ENCODE data around the gene C16orf89.
A peak's percentile ranks its signal among the peaks of the same experiment; 100 is the strongest.
"Not testable (repeated sequence)": the region's sequence is repeated elsewhere in the genome, so short reads cannot be mapped to it uniquely, and the experiment has no call there.

The C16orf89 gene

GRCh38 chr16:5060073-5060641, 5.6 kb downstream of the C16orf89 start:
- no peak for DNase-seq (ENCODE audit: low read depth in 2 of 2)

GRCh38 chr16:5059386-5060072, 6.2 kb downstream of the C16orf89 start:
- DNase-seq (ENCODE audit: low read depth in 2 of 2) = no peak

GRCh38 chr16:5058476-5058875, 7.3 kb downstream of the C16orf89 start:
- DNase-seq (ENCODE audit: low read depth in 2 of 2) = no peak

DNA sequence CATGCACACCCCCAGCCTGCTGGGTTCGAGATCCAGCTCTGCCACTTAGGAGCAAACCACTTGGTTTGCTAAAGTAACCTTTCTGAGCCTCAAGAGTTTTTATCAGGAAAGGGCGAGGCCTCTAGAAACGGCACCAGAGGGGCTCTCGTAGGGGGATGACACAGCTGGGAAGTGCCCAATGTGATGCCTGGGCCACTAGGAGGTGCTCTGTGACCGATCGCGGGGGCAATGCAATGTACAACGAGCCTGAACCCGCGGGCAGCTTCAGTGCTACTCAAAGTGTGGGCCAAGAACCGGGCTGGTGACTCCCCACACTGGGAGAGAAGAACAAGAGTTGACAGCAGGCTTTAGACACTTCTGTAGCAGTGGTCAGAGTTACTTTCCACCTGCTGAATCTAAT, 9.4 kb downstream of the C16orf89 start:
- DNase-seq (ENCODE audit: low read depth in 2 of 2) = peak; percentile 24 to 41

DNA sequence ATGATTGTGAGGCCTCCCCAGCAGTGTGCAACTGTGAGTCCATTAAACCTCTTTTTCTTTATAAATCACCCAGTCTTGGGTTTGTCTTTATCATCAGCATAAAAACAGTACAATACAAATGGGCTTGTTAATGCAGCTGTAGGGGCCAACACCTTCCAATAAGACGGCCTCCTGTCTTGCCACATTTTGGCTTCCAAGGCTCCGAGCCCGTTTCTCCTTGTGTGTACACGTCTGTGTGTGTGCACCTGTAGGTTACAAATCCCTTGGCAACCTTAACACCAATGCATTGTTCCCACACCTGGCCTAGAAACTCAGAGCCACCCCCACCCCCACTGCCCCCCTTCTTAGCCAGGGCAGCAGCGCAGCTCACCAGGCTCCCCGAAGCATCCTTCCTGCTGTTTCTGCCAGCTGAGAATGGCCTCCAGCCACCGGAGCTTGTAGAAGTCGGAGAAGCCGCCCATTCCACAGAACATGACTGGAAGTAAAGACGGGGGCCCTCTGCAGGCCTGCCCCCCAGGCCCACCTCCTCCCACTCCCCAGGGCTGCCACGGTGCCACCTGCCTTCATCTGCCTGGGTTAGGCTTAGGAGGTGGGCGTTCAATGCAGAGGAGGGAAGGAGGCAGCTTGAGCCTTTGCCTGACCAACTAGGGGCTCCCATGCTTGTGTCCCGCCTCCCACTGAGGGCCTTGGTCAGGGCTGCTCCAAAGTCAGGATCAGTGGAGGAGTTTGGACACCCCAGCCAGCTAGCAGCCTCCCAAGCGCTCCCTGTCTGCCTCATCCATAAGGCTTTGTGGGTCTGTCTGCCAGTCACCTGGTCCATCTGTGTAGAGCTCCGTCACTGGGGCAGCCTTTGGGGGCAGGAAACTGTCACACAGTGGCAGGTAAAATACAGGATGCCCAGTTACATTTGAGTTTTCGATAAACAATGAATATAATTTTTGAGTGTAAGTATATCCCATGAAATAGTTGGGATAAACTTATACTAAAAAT, 10.6 kb downstream of the C16orf89 start:
- no peak for DNase-seq (ENCODE audit: low read depth in 2 of 2)

DNA sequence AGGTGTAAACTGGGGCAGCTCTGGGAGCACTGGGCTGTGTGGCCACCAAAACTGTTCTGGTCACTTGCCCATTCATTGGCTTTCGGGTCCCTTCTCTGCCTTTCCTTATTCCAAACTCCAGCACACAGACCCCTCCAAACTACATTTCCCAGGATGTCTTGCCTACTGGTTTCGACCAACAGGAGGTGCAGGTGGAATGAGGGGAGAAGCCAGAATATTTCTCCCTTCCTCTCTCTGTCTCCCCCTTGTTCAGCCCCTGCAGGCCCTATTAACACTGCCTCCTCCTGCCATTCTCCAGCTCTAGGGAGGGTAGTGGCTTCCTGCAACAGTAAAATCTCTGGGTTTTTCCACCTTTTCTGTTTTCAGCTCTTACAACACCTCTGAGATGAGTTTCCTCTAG, 18.8 kb downstream of the C16orf89 start:
- DNase-seq (ENCODE audit: low read depth in 2 of 2) = no peak

DNA sequence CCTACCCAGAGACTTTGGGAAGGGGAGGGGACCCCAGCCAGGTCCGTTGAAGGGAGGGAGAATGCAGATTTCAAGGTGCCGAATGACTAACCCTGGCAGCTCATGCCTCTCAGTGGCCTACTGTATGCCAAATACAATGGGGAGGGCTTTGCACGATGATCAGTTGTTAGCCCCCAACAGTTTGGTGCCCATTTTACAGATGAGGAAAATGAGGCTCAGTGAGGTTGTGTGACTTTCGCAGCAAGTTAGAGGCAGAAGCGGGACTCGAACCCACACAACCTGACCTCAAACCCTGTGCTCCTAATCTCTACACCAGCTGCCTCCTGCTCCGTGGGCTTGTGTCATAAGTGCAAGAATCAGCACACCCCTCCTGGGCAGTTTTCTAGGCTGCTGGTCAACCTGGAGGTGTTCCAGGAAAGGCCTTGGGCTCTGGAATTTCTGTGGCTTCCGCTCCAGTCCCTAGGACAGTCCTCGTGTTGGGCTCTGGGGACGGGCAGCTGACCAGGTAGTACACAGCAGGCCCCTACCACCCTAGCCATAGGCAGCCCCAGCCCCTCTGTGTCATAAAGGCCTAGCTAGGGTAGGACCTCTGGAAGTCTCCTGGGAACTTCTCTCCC, 20.1 kb downstream of the C16orf89 start:
- no peak for DNase-seq (ENCODE audit: low read depth in 2 of 2)

- DNase-seq (ENCODE audit: low read depth in 2 of 2) = not testable (repeated sequence)
Measured at GRCh38 chr16:5044581-5044980, 21.2 kb downstream of the C16orf89 start.

DNA sequence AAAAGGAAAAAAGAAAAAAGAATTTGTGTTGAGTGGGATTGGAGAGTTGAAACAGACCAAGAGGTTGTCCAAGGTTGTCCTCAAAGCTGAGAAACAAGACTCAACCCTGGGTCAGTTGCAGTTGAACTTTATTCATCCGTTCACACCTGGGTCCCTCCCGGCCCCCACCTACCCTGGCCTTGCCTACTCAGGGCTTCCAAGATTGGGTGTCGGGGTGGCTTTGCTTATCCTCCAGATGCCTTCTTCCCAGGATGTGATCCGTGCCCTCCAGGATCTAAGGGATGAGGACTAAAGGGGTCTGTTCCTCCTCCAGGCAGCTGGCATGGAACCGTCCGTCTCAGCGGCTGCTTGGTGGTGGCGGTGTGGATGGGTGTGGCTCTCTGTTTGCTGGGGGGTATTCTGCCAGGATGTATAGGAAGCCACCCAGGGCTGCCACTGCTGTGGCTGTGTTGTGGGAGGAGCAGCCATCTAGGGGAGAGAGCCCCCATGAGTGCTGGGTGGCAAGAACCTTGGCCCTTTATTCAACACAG, 21.7 kb downstream of the C16orf89 start:
- DNase-seq (ENCODE audit: low read depth in 2 of 2) = no peak

DNA sequence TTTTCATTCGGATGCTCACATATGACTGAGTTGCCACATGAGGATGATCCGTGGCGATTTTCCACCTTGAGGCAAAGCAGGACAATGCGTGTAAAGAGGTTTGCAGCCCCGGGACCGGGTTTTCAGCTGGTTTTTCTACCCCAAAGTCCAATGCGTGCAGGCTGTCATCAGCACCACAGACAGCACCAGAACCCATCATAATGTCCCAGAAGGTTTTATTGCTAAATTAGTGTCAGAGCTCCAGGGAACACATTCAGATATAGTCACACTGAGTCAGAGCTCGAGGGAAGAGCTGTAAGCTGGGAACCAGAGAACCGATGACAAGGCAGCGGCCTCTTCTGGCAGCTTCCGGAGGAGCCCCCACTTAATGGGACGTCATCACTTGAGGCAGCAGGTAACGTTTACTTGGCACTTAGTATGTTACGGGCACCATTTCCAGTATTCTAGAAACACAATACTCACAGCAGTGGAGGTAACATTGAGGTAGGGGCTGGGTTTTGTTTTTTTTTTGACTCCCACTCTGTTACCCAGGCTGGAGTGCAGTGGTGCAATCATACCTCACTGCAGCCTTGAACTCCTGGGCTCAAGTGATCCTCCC, 23.1 kb downstream of the C16orf89 start:
- DNase-seq (ENCODE audit: low read depth in 2 of 2) = no peak

DNA sequence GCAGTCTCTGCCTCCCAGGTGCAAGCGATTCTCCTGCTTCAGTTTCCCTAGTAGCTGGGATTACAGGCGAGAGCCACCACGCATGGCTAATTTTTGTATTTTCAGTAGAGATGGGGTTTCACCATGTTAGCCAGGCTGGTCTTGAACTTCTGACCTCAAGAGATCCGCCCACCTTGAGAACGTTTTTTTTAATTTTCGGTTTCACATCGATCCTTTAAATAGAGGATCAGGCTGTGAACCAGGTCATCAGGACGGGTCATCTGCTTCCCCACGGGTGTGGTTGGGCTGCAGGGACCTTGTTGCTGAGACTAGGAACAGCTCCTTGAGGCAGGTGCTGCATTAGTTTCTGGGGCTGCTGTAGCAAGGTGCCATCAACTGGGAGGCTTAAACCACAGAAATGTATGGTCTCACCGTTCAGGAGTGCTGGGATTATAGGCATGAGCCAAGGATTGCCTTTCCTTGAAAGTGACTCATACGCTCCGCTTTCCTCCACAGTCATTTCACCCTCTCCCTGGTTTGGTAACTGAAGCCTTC, 24.1 kb downstream of the C16orf89 start:
- no peak for DNase-seq (ENCODE audit: low read depth in 2 of 2)

- DNase-seq (ENCODE audit: low read depth in 2 of 2) = no peak
Measured at GRCh38 chr16:5040451-5040850, 25.3 kb downstream of the C16orf89 start.

DNA sequence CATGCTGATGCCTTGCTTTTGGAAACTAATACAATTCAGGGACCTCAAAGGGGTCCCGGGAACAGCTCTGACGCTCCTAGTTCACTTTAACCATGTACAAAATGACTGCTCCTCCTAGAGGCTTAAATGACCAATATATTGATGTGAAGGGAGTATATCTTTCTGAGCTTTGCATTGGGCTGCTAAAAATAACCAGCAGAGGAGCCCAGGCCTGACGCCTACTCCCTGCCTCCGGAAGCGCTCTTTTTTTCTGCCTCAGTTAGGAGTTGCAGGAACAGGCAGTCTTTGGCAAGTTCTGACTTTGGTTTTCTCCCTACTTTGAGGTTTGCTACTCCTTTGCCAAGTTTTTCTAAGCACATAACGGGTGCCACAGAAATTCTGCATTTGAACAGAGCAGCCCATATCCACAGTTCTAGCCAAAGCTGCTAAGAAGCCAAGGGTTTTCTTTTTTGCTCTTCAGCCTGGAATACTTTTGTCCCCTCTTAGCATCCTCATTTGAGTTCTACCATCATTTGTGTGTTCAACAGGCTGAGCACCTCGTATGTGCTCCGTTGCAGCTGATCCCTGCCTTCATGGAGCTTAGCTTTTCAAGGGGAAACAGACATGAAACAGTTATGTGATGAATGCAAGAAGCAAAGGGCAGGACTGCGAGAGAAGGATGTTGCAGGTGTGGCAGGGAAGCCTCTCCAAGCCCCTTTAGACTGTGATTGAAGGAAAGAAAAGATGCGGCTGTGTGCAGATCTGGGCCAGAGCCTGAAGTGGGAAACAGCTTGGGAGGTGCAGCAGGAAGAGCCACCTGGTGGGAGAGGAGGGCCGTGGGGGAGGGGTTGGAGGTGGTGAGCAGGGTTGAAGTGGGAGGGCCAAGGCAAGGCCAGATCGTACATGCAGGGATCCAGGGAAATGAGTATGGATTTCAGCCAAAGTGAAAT, 29.3 kb downstream of the C16orf89 start:
- DNase-seq (ENCODE audit: low read depth in 2 of 2) = no peak

DNA sequence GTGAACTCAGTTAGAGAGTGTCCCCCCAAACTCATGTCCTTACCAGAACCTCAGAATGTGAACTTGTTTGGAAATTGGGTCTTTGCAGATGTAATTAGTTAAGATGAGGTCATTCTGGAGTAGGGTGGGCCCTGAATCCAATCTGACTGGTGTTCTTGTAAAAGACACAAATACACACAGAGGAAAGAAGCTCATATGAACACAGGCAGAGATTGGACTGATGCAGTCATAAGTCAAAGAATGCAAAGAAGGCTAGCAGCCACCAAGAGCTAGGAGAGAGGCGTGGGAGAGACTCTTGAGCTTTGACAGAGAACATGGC, 29.9 kb downstream of the C16orf89 start:
- DNase-seq (ENCODE audit: low read depth in 2 of 2) = no peak

GRCh38 chr16:5034167-5034523, 31.6 kb downstream of the C16orf89 start:
- DNase-seq (ENCODE audit: low read depth in 2 of 2) = no peak

- DNase-seq (ENCODE audit: low read depth in 2 of 2) = peak; percentile 66 to 75
Measured at GRCh38 chr16:5033256-5034166, 32.2 kb downstream of the C16orf89 start, which contains the start of gene NAGPA. NAGPA (minus strand) TSS chr16:5033935; CDS start chr16:5033914, 21 bp downstream.

- no peak for DNase-seq (ENCODE audit: low read depth in 2 of 2)
Measured at GRCh38 chr16:5032748-5033167, 33.0 kb downstream of the C16orf89 start.

DNA sequence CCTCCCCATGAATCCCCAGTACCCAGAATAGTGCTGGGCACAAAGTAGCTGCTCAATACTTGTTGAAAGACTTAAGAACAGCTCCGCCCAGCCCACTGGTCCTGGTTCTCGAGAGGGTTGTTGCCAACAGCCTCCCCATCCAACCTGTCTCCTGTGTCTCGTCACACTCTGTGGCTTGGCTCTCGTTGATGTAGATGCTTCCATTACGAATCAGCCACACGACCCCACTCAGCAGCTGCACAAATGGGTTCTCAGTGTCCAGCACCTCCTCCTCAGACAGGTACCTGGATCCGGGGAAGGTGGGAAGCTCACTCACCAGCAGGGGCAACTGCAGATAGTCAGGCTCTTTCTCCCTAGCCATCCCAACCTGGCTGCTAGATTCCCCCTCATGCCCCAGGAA, 34.2 kb downstream of the C16orf89 start:
- DNase-seq (ENCODE audit: low read depth in 2 of 2) = no peak

DNA sequence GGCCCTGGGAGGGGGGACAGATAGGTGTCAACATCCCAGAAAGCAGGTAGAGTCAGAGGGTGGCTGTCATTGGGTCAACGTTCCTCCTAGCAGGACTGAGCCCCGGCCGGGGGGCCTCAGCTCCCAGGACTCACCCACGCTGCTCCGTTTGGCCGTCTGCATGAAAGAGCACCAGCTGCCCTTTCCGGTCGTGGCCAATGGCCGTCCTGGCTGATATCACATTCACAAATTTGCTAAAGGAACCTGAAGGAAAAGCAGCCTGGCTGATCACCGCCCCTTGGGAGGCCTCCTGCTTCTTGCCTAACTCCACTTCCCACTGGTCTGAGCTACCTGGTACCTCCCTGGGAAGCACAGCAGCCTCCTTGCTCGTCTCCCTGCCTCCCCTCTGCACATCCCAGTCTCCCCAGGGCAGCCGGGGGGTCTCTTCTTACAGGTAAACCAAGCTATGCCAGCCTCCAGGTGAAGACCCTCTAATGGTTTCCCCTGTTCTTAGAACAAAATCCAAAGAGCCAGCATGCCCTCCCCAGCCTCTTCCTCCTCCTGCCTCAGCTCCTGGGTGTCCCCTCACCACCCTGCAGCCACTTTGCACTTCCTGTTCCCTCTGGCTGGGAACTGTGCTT, 35.4 kb downstream of the C16orf89 start:
- DNase-seq (ENCODE audit: low read depth in 2 of 2) = no peak
